ENCODE measurements around the gene MADD. TPM values are rescaled to one million over a fixed set of nuclear protein-coding genes. Genes with fewer than 3 reads are reported as not detected.
A peak's percentile ranks its signal among the peaks of the same experiment; 100 is the strongest.
"Not testable (repeated sequence)": the region's sequence is repeated elsewhere in the genome, so short reads cannot be mapped to it uniquely, and the experiment has no call there.

MADD gene
- total RNA-seq, 2 donors from 2014 or later = 50.8 to 61.6 TPM

DNA sequence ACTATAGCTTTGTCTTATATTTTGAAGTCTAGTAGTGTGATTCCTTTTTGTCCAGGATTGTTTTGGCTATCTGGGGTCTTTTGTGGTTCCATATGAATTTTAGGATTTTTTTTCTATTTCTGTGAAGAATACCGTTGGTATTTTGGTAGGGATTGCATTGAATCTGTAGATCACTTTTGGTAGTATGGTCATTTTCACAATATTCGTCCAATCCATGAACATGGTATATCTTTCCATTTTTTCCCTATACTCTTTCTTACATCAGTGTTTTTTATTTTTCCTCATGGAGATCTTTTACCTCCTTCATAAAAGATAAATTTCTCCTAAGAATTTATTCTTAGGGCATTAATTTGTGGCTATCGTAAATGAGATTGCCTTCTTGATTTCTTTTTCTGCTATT is 29.1 kb downstream of the MADD start:
- DNase-seq (no peak), ATAC-seq (no peak)
- intact Hi-C loops (cut with DNase I, micrococcal nuclease) = no loop called here

DNA sequence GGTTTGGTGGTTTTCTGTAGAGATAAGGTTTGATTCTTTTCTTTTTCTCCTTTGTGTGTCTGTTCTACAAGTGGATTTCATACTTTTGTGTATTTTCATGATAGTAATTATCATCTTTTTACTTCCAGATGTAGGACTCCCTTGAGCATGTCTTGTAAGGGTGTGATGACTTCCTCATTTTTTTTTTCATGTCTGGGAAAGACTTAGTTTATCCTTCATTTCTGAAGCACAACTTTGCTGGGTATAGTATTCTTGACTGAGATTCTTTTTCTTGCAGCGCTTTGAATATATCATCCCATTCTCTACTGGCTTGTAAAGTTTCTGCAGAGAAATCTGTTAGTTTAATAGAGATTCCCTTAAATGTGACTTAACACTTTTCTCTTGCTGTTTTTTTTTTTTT is 32.9 kb downstream of the MADD start:
- ATAC-seq = no peak
- intact Hi-C loops (cut with DNase I, micrococcal nuclease) = no loop called here
- no peak for DNase-seq

DNA sequence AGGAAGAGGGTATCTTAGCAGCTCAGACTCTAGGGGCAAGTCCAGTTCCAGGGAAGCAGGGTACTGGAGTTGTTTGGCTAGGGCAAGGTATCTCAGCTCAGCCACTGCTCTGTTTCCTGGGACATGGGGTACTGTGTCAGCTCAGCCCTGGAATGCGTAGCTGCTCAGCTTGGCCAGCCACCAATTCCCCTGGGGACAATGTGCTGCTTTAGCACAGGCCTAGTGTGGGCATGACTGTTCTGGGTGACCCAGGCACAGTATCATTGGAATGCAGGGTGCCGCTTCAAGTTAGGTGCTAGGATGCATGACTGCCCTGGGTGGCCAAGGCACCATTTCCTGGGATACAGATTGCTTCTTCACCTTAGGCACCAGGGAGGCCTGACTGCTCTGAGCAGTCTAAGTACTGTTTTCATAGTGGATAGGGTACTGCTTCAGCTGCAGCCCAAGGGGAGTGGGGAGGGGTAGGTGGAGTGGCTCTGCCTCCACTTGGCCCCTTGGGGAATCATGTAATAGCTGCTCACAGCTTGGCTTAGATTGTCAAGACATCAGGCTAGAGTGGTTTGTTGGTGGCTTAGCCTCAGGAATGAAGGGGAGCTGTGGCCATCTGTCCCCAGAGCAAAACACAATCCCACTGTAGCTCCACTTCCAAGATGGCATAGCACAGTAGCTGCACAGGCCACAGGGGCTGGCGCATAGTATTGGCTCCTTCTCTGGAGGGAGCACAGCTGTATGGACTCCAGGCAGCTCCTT is 36.0 kb downstream of the MADD start:
- intact Hi-C loops (cut with DNase I, micrococcal nuclease) = no loop called here
- ATAC-seq = no peak
- no peak for DNase-seq

DNA sequence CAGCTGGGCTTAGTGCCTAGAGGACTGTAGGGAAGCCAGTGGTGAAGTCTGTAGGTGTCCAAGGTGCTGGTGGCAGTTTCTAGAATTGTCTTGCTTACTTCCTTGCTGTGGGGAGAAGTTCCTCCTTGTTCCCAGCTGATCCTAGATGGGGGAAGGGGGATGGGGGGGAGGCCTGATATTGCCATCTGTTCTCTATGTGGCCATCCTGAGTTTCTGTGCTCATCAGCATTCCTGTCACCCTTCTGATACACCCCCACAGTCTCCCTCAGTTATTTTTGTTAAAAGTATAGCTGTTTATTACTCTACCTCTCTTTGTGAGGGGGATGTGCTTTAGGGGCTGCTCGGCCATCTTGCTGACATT is 36.5 kb downstream of the MADD start:
- intact Hi-C loops (cut with DNase I, micrococcal nuclease) = no loop called here
- ATAC-seq (no peak), DNase-seq (no peak)

DNA sequence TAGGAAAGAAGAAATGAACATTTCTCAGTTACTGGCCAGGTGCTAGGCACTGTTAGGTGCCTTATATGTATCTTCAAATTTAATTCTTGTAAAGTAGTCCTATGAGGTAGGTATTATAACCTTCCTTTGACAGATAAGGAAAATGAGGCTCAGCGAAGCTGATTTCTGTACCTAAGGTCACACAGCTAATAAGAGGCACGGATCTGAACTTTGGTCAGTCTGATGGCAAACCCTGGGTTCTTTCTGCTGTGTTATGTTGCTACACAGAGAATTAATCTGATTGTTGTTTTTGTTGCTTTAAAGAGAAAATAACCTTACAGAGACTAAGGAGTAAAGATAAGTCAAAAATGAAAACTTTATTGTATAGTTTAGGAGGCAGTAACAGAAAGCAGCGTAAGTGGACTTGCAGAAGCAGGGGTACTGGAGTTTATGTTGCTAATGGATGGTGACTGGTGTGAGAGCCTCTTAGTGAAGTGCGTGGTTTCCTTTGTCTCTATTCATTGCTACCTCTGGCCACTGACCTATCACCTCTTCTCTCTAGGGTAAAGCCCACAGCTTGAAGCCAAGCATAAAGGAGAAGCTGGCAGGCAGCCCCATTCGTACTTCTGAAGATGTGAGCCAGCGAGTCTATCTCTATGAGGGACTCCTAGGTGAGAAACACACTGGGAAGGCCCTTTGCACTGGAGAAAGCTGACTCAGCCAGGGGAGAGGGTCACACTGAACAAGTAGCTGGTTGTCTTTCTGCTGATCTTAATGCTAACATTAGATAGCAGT is 38.3 kb downstream of the MADD start:
- intact Hi-C loops (cut with DNase I, micrococcal nuclease) = no loop called here
- DNase-seq (no peak), ATAC-seq (no peak)

DNA sequence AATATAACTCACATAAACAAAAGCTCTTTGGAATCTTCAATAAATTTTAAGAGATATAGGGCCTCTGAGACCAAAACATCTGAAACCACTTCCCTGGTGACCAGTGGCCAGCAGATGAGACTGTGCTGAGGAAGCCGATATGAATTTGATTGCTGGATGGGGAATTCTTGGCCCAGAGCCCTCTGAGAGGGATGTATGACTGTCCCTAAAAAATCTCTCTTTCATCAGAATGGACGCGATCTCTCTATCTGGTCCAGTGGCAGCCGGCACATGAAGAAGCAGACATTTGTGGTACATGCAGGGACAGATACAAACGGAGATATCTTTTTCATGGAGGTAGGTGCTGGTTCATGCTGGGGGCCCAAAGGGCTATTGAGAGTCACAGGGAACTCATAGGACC is 45.1 kb downstream of the MADD start:
- intact Hi-C loops (cut with DNase I, micrococcal nuclease) = no loop called here
- DNase-seq (no peak), ATAC-seq (no peak)

DNA sequence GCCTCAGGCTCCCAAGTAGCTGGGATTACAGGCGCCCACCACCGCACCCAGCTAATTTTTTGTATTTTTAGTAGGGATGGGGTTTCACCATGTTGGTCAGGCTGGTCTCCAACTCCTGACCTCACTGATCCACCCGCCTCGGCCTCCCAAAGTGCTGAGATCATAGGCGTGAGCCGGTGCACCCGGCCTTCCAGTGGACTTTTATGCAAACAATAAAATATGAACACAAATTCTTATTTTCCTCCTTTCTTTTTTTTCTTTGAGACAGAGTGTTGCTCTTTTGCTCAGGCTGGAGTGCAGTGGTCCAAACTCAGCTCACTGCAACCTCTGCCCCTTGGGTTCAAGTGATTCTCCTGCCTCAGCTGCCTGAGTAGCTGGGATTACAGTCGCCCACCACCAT is 46.6 kb downstream of the MADD start:
- intact Hi-C loops (cut with DNase I, micrococcal nuclease); ATAC-seq; DNase-seq: not testable (repeated sequence)

DNA sequence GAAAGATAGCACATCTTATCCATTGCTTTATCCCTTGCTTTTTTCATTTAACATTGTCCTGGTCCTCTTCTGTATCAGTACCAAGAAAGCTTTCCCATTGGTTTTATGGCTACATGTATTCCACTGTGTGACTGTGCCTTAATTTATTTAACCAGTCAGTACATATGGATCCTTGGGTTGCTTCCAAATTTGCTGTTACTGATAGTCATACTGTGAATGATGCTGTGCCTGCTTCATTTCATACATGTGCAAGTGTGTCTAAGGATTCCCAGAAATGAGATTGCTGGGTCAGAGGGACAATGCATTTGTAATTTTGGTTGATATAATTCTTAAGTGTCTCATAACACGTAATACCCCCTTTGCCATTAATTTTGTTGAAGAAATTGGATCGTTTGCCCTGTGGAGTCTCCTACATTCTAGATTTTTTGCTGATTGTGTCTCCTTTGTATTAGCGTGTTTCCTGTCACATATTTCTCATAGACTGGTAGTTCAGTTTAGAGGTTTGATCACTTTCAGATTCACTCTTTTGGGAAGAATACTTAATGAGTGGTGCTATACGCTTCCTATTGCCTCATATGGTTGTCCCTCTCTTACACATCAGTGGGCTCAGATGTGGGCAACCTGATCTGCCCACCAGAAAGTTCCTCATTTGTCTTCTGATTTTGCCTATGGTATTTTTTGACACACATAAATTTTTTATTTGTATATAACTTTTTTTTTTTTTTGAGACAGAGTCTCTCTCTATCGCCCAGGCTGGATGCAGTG is 47.3 kb downstream of the MADD start:
- intact Hi-C loops (cut with DNase I, micrococcal nuclease) = no loop called here
- ATAC-seq = no peak
- DNase-seq = no peak

DNA sequence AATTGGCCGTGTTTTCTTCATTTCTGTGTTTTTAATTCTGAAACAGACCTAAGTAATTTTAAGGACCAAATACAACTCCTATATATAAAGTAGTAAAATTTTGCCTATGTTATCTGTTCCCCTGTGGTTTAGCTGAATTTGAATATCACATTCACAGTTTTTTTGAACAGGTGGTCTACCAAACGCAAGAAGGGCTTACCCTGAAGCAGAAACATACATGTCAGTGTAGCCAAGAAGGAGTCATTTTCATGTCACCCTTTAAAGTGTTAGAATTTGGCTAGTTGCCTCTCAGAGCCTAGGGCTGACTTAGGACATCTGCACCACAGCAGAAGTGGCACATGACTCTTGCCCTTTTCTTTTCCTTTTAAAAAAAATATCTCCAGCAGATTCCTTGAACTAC is 48.2 kb downstream of the MADD start:
- intact Hi-C loops (cut with DNase I, micrococcal nuclease) = no loop called here
- DNase-seq = no peak
- no peak for ATAC-seq

DNA sequence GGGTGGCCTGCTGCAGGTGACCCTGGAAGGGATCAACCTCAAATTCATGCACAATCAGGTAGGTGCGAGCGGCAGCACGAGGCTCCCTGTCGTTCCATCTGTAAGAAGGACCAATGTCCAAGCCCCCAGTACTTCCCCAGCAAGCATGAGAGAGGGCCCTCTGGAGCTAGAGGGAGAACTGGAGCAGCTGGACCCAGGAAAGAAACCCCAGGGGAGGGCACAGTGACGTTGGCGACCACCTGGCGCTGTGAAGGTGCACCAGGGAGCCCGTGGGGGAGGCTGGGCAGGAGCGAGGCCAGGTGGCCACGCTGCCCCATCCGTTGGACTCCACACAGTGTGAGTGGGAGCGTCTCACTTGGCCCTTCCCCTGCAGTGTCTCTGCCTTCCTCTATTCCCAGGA is 54.6 kb downstream of the MADD start:
- DNase-seq = no peak
- intact Hi-C loops (cut with DNase I, micrococcal nuclease) = no loop called here
- no peak for ATAC-seq

DNA sequence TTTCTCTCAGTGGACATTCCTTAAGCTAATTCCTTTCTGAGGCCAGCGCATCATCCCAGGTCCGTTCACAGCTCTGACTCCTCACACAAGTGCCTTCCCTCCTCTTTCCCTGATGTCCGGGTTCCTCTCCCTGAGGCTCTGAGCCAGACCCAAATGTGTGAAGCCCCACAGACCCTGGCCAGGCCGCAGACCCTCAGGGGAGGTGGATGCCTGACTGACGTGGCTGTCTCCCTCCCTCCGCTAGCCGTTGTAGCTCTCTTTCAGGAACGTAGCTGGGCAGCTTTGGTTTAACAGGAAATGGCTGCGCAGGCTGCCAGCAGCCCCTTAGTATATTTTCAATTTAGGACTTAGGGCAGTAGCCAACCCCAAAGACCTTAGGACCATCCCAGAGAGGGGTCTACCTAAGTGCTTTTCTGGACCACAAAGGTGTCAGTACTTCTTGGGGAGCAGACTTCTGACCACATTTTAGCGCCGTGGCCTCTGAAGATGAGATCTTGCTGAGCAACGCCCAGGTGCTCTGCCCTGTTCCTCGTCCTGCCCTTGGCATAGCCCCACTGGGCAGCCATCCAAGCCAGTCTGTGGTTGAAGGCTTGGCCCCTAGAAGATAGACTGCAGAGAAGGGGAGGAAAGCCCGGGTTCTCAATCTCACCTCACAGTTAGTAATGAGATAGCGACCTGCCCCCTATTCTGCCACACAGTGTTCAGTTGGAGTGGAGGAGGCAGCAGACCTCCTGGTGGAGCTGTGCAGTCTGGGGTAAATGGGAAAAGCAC is 55.5 kb downstream of the MADD start:
- peak; percentile 50 for ATAC-seq
- intact Hi-C loops (cut with DNase I, micrococcal nuclease) = no loop called here
- DNase-seq = peak in 1 of 2 donors; percentile 54

DNA sequence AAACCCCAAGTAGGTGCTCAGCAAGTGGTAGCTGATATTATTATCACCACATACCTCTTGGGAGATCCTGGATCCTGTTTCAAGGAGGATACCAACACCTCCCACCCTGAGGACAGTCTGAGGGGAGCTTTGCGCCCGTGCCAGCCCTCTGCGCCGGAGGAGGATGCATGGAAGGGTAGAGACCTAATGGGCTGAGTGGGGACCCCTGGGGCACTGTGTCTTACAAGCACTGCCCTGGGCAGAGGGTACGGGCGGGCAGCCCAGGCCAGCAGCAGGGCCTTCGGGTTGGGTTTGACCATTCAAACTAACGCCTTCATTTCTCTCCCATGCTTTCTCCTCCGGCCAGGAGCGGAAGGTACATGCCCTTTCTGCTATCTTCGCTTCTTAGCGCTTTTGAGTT is 56.3 kb downstream of the MADD start:
- no peak for DNase-seq
- no peak for ATAC-seq
- intact Hi-C loops (cut with DNase I, micrococcal nuclease) = no loop called here

DNA sequence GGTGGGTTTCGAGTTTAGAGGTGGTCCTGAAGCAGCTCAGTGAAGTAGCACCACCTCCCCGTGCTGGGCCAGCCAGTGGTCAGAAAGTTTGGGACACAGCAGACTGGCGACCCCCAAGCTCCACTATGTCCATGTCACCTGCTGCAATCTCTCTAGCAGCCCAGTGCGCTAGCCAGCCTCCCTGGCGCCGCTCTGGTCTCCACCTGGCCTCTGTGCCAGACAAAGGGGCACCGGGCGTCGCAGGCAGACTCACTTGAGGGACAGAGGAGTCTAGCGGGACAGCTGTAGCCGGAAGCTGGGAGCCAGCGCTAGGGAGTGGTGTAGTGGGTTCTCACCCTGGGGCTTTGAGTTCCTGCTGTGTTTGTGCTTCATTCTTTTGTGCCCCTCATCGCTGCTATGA is 57.1 kb downstream of the MADD start:
- intact Hi-C loops (cut with DNase I, micrococcal nuclease) = no loop called here
- no peak for ATAC-seq
- DNase-seq = no peak

DNA sequence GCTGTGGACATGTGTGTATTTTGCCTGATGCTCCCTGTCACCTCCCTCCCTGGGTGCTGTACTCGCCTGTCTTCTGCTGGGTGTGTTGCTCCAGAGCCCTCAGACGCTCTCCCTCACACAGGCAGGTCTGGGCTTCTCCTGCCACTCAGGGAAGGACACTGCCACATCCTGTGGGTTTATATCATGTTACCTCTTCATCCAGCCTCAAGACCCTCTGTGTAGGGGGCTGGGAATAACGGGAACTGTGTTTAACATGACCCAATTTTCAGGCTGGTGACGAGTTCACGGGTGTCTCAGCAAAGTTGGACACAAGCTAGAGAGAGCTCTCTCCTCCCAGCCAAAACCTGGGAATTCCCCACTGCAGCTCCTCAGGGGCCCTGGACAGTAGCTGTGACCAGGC is 58.0 kb downstream of the MADD start:
- intact Hi-C loops (cut with DNase I, micrococcal nuclease) = no loop called here
- DNase-seq (no peak), ATAC-seq (no peak)

DNA sequence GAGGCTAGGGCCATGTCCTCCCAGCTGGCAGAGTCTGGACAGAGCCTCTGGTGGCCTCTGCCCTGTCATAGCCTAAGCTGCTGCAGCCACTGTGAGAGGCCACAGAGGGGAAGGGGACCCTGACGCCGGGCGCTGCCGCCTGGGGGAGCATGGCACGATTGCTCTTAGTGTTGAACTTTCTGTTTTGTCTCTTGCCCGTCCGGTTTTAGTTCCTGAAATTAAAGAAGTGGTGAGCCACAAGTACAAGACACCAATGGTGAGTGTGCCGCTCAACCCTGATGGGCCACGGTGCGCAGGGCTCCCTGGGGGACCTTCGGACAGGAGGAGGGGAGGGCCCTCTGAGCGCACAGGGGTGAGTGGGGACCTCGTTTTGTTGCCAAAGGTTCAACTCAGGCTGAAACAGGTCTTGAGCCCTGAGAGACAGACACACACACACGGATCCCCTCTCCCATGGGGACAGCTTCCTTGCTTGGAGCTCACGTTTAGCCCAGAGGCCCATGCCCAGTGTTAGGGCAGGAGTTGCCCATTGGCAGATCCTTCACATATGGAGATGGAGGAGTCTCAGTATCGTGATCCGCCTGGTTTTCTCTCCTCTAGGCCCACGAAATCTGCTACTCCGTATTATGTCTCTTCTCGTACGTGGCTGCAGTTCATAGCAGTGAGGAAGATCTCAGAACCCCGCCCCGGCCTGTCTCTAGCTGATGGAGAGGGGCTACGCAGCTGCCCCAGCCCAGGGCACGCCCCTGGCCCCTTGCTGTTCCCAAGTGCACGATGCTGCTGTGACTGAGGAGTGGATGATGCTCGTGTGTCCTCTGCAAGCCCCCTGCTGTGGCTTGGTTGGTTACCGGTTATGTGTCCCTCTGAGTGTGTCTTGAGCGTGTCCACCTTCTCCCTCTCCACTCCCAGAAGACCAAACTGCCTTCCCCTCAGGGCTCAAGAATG is 58.8 kb downstream of the MADD start:
- no peak for ATAC-seq
- DNase-seq = peak in 1 of 2 donors; percentile 28
- intact Hi-C loops (cut with DNase I, micrococcal nuclease) = no loop called here

DNA sequence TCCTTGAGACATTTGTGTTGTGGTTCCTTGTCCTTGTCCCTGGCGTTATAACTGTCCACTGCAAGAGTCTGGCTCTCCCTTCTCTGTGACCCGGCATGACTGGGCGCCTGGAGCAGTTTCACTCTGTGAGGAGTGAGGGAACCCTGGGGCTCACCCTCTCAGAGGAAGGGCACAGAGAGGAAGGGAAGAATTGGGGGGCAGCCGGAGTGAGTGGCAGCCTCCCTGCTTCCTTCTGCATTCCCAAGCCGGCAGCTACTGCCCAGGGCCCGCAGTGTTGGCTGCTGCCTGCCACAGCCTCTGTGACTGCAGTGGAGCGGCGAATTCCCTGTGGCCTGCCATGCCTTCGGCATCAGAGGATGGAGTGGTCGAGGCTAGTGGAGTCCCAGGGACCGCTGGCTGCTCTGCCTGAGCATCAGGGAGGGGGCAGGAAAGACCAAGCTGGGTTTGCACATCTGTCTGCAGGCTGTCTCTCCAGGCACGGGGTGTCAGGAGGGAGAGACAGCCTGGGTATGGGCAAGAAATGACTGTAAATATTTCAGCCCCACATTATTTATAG is 59.6 kb downstream of the MADD start:
- DNase-seq (no peak), ATAC-seq (no peak)
- intact Hi-C loops (cut with DNase I, micrococcal nuclease) = no loop called here

DNA sequence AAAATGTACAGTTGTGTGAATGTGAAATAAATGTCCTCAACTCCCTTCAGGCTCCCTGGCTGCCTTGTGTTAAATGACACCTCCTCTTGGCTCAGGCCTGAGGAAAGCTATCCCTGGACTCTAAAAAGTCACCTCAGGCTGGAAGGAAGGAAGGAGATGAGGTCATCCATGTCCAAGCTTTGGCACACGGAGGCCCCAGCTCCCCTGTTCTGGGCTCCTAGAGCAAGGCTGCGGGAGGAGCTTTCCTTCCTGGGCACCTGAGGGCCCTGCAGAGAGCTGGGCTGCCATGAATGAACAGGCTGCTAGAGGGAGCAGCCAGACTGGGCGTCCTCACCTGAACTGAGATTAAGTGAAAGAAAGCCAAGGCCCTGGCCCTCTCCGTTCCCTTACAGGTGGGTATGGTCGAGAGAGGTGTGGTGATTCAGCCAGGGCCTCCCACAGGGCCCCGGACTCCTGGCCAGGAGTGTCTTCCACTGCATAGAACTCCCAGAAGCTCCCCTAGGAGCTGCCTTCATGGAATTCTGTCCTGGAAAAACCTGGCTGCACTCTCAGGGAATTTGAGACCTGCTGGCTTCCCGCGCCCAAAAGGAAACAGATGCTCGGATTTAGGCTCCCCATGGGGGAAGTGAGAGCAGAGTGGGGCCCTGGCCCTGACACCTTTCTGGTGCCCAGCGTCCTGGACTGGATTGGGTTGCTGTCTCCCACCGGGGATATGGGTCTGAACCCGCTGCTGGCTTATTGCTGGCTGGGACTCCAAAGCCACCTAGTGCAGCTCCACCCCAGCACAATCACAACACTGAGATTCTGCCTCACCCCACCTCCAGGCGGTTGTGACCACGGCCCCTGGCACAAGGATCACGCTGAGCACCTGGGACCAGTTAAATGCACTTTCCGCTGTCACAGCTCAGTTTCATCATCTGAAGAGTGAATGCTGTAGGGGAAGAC is 60.3 kb downstream of the MADD start:
- ATAC-seq (peak; percentile 14), DNase-seq (no peak)
- intact Hi-C loops (cut with DNase I, micrococcal nuclease) = no loop called here

Data from left colon (tissue), 2 donors.